GM21367 (cell line): ENCODE results near the gene GINS3.

Source experiments
- ATAC-seq: cut with Tn5 transposase; IDR thresholded peaks from one replicate; pipeline ENCODE4 v1.9.1; 2021; ENCODE audit not compliant: unreplicated experiment

The GINS3 gene

DNA sequence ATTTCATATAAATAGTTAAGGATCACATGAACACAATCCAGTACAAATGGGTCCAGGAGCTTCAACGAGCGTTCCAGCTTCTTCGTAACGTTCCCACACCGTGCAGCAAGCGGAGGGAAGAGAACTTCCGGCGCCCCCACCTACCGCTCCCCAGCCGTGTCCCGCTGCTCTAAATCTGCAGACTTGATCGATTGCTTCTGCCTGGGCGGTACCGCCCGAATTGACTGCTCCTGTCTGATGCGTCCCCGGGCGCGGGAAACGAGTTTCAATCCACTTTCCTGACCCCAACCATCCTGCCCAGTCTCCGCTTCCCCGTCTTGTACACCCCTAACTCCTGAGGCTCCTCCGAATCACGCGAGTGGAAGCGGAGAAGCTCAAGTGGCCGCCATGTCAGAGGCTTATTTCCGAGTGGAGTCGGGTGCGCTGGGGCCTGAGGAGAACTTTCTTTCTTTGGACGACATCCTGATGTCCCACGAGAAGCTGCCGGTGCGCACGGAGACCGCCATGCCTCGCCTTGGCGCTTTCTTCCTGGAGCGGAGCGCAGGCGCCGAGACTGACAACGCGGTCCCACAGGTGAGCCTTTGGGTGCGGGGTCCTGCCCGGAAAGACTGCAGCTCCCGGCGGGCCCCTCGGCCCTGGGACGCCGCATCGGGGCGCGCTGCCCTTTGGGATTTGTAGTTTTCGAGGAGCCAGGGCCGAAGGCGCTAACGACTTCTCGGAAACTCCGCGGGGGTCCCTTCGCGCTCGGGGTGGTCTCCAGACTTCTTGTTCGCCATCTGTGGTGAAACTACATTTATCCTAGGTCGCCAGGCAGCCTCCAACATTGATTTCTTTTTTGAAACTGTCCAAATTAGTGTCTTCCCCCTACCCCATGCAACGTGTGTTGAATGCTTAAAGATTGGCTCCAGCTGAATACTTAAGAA is at the start of gene GINS3:
Gene GINS3 (plus strand): TSS at position 257 of the 923 bp plus-strand sequence. CDS start 131 bp downstream, at position 388.
- peak; percentile 96 for ATAC-seq

DNA sequence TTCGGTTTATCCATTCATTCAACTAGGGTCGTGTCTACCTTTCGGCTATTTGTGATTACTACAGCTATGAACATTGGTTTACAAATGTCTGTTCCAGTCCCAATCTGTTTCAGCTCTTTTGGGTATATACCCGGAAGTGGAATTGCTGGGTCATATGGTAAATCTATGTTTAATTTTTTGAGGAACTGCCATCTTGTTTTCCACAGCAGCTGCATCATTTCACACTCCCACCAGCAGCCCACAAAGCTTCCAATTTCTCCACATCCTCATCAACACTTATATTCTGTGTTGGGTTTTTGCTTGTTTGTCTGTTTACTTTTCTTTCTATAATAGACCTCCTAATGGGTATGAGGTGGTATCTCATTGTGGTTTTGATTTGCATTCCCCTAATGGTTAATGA is 48.7 kb upstream of the GINS3 start:
- no peak for ATAC-seq

DNA sequence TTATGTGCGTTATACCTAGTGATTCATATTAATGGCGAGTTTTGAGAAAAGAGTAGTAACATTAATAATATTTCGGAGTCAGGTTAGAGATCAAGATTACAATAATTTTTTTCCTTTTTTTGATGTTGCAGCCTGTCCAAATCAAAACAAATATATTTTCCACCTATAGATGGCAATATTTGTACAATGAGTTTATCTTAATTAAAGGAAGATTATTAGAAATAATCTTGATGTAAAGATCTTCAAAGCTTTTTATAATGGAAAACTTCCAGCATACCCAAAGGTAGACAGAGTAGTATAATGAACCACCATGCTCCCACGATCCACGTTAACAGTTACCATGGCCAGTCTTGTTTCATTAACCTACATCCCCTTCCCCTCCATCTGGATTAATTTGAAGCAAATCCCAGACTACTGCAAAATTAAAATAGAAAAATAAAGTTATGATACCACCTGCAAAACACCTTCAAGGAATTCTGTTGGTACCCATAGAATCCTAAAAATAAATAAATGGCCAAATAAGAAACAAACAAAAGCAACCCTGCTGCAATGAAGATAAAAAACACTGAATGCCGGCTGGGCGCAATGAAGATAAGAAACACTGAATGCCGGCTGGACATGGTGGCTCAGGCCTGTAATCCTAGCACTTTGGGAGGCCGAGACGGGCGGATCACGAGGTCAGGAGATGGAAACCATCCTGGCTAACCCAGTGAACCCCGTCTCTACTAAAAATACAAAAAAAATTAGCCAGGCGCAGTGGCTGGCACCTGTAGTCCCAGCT is 46.5 kb upstream of the GINS3 start:
- no peak for ATAC-seq

DNA sequence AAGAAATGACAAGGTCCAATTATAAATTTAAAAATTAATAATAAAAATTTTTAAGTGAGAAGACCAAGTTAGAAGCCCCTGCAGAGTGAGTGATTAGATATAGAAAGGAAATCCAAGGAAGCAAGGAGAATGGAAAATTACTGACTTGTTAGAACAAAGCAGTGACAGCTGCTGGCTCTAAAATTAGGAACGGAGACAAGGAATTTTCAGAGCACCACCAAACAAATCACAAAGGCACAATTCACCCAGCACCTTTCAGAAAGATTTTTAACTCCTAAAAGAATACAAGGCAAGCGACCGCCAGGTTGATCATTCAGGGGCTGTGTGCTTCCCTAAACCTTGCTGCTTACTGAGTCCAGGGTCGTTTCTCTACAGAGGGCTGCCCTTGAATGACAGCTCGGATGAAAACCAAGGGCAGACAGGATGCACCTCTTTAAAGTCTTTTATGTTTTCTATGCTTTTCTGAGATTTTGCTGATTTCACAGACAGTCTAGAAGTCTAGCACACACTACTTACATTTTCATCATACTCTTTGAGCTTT is 45.4 kb upstream of the GINS3 start:
- ATAC-seq: no peak

DNA sequence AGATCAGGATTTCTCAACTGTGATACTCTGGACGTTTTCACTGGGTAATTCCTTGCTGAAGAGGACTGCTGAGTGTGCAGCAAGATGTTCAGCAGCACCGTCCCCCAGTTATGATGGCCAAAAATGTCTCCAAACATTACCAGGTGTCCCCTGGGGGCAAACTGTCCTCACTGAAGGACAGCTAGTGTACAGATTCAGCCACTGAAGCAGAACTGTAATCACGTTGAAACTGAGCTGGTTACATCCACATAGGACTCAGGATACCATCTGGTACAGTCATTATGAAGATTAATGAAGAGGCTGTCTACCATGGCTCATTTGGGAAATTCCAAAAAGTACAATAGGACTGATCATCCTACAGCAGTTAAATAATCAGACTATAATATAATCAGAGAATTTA is 43.3 kb upstream of the GINS3 start:
- no peak for ATAC-seq

DNA sequence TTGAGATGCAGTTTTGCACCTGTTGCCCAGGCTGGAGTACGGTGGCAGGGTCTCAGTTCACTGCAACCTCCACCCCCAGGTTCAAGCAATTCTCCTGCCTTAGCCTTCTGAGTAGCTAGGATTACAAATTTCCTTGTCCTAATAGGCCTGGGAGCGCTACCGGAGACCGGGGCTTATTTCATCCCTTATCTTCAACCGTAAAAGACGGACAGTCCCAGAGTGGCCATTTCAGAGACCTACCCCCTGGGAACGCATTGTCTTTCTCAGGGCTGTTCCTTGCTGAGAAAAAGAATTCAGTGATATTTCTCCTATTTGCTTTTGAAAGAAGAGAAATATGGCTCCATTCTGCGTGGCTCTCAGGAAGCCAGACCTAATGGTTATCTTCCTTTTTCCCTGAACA is 39.6 kb upstream of the GINS3 start:
- ATAC-seq: no peak

DNA sequence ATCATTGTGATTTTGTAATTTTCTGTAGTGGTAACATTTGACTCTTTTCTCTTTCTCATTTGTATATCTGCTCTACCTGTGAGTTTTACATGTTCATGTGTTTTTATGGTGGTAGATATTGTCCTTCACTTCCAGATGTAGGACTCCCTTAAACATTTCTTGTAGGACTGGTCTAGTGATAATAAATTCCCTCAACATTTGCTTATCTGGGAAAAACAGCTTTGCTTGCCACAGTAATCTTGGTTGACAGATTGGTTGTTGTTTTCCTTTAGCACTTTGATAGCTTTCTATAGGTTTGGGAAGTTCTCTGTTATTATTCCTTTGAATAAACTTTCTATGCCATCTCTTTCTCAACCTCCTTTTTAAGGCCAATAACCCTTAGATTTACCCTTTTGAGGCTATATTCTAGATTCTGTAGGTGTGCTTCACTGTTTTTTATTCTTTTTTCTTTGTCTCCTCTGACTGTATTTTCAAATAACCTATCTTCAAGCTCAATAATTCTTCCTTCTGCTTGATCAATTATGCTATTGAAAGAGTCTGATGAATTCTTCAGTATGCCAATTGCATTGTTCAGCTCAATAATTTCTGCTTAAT is 32.1 kb upstream of the GINS3 start:
- ATAC-seq: no peak

DNA sequence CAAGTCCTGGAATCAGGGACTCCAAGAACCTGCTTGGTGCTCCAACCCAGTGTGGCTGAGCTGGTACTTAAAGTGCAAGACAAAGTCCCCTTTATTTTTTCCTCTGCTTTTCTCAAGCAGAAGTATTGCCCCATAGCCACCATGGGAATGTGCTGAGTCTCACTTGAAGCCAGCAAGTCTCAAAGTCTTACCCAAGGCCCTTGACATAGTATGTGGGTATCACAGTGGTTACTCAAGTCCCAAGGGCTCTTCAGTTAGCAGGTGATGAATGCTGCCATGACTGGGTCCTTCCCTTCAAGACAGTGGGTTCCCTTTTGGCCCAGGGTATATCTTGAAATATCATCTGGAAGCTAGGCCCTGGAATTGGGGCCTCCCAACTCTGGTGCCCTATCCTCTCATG is 30.5 kb upstream of the GINS3 start:
- no peak for ATAC-seq

DNA sequence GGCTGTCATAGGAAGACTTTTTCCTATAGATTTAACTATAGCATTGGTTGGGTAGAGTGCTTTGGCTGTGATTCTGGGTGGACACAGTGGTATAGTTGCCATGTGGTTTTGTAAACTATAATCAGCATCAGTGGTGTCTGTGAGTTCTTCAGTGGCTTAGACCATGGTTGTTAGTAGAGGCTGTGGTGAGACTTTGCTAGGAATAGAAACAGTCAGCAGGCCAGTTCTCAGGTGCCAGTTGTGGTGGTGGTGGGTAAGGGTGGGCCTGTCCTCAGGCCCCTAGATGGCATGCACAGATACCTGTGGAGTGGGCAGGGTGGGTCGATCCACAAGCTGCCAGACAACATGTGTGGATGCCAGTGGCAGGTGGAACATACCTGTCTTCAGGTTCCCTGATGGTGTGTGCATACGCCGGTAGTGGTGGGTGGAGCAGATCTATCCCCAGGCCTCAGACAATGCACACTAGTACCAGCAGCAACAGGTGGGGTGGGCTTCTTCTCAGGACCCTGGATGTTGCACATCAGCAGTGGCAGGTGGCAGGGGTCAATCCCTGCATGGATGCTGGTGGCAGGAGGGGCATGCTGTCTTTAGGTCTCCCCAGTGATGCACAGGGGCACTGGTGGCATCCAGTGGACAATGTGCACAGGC is 28.4 kb upstream of the GINS3 start:
- no peak for ATAC-seq

DNA sequence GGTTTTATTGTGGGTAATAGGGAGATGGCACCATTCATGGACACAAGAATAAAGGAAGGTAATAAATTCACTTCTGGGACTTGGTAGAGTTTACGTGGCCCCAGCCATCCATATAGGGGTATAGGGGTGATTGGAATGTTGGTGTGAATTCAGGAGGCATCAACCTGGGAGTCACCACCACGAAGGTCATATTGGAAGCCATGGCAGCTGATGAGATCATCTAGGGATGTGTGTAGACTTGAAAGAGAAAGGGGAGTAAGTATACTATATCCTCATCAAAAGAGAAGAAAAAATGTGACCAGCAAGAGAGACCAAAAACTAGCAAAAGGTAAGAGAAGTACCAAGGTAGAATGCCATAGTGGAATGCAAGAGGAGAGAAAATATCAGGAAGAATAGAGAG is 26.6 kb upstream of the GINS3 start:
- ATAC-seq: no peak

DNA sequence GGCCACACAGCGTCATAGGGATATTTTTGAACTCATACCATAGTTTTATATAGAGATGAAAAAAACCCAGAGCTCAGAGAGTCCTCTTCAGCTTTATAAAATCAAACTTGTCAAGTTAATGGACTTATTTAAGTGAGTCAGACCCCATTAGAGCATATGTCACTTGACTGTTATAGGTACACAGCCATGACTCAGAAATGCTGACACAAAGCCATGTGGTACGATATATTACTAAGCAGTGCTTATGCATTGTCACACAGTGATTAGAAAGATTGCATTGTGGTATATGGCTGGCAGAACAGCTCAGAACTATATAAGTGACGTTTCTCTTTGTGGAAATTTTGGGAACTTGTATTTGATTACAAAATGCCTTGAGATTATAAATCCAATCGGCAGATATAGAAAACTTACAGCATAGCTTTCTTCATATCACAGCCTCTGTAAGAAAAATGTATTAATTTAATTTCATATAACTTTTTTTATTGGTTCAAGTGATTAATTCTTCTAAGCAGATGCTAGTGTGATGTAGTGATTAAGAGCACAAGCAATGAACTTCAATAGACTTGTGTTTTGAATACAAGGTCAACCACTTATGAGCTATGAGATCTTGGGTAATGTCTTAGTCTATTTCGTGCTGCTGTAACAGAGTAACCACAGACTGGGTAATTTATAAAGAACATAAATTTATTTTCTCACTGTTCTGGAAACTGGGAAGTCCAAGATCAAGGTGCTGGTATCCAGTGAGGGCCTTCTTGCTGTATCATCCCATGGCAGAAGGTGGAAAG is 25.8 kb upstream of the GINS3 start:
- no peak for ATAC-seq

DNA sequence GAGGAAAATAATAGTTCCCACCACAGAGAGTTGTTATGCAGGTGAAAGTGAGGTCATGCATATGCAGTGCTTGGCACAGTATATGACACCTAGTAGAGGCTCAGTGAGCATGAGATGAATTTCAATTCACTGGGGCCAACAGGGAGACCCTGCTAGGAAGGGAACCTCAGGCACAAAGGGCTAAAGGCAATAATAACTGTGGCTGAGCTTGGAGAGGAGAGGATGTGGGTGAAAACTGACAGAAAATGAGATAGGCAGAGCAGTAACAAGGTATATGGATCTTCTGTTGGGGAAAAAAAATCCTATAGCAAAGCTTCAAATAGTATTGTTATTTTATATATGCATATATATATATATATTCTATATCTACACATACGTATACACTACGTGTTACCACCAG is 25.0 kb upstream of the GINS3 start:
- no peak for ATAC-seq

DNA sequence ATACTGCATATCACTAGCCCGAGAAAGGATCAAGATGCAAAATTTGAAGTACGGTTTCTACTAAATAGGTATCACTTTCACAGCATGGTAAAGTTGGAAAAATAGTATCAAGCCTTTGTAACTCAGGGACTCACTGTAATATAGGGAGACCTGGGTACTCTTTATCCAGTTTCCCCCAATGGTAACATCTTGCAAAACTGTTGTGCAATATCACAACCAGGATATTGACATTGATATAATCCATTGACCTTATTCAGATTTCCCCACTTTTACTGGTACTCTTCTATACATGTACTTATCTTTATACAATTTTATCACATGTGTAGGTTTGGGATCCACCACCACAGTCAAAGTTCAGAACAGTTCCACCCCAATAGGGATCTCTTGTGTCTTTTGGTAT is 20.4 kb upstream of the GINS3 start:
- ATAC-seq: no peak

DNA sequence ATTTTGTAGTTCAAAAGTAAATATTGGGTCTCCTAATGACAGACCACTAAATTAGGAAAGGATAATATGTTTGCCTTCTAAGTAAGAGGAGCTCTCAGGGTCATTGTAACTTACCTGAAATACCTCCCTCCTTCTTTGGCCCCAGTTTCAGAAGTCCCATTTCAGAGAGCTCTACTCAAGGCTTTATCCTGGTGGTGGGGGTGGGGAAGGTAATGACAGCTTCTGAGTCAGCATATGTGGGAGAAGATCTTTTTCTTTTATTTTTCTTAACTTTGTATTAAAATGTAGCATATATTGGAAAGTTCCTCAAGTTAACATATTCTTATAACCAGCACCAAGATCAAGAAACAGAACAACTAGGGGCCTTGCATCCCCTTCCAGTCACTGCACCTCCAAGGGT is 16.9 kb upstream of the GINS3 start:
- no peak for ATAC-seq

DNA sequence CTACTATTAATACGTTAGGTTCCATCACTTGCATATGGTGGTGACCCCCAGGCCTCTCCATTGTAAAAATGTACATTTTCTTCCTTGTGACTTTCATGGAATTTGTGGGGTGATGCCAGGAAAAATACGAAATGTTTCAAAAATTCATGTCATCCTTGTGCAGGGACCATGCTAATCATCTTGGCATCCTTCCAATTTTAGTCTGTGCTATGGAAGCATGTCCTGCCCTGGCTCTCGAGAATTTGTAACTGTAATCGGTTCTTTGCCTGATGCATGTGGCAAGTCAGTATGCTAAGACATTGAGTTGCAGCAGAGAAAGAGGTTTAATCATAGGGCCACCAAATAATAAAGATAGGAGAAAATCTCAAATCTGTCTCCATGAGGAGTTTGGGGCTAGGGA is 14.3 kb upstream of the GINS3 start:
- no peak for ATAC-seq

DNA sequence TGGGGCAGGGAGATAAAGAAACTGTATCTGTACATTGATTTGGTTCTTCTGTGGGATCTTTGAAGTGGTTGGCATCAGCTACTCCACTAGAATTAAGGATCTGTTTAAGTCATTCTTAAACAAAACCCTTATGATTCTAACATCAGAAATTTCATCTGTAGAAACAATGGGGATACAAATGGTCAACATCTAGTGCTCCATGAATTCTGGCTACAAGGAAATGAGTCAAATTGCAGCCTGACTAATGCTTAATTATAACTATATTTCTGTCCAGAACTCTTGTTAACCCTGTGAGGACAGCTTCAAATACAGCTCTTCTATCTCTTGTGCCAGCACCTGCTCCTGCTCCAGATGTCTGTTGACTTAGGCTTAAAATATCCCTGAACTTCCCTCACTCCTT is 13.9 kb upstream of the GINS3 start:
- no peak for ATAC-seq

DNA sequence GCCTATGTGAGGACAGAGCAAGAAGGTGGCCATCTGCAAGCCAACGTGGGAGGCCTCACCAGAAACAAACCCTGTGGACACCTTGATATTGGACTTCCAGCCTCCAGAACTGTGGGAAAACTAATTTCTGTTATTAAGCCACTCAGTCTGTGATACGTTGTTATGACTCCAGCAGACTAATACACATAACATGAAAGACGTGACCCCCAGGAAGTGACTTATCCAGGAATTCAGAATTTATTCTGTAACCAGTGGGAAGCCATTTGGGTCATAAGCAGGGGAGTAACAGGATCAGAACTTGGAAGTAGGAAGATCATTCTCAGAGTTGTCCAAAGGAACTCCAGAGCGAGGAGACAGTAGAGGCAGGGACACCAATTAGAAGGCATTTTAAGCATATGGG is 12.5 kb upstream of the GINS3 start:
- no peak for ATAC-seq

DNA sequence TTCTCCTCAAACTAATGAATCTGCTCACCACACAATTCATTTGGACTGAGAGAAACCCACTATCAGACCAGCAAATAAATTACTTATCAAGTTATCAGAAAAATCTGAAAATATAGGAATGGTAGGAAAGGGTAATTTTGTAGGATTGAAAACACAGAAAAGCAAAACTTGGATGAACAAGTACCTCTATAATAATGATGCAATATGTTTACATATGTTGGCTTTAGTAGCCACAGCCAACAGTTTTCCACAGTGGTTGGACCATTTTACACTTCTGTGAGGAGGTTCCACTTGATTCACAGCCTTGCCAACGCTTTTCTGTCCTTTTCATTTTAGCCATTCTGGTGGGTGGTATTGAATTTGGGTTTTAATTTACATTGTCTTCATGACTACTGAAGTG is 10.6 kb upstream of the GINS3 start:
- ATAC-seq: no peak

DNA sequence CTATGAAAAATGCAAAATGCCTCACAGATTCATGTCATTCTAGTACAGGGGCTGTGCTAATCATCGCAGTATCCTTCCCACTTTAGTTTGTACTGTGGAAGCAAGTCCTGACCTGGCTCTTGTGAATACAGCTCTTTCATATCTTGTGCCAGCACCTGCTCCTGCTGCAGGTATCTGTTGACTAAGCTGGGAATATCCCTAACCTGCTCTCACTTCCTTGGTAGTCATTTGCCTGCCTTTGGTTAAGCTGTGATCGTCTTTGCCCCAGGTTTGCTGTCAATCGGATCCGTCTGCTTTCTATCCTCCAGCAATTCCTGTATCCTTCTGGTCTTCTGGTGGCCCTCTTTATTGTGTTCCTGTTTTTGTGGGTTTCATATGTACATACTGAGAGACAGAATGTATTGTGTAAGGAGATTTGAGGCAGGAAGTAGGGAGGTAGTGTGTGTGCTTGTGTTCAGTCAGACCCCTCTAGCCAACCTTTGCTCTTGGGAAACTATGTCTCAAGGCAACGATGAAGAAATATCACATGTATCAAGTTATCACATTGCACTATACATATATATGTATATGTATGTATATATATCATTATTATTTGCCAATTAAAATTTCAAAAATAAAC is 7.7 kb upstream of the GINS3 start:
- ATAC-seq: no peak

DNA sequence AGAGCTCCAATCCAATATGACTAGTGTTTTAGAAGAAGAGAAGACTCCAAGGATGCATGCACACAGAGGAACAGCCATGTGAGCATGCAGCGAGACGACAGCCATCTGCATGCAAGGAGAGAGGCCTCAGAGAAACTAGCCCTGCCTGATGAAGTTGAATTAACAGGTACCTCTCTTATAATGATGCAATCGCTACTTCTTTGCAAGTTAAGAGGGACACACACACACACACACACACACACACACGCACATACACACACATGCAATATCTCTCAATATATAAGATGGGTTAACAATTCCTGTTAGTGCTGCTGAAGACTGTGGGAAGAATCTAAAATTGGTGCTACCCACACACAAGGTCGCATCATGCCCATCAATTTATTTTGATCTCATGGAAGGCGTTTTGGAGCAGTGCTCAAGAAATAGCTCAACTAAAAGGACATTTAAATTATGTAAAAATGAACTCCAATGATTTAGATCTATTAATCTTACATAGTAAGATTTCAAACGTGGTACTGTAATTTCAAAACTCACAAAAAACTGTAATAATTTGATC is 7.0 kb upstream of the GINS3 start:
- ATAC-seq: no peak
